ENCODE measurements around the gene SNF8. TPM values are rescaled to one million over a fixed set of nuclear protein-coding genes. Genes with fewer than 3 reads are reported as not detected.

Gene SNF8
- total RNA-seq, 1 donor from 2014 or later = 69.1 TPM

DNA sequence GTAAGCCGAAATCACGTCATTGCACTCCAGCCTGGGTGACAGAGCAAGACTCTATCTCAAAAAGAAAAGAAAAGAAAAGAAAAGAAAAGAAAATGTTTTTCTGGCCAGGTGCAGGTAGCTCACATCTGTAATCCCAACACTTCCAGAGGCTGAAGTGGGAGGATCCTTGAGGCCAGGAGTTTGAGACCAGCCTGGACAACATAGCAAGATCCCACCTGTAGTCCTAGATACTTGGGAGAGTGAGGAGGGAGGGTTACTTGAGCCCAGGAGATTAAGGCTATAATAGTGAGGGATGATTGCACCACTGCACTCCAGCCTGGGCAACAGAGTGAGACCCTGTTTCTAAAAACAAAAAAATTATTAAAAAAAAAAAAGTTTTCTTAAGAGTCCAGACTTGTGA, 54.6 kb downstream of the SNF8 start:
- DNase-seq = no peak

DNA sequence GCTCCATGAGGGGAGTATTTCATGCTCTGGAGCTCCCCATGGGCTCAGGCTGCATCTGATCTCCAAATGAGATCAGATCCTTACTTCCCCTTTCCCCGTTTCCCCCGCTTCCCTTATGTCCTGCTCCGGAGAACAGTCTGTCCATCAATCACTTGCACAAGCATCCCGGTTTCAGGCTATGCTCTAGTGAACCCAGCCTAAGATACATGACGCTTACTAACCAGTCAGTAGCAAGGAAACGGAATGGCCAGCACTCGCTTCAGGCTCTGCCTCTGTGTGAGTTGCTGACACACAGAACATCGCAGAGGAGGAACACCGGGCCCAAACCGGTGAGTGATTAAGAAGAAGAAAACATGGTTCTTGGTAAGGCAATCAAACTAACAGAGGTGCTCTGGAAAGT, 61.5 kb downstream of the SNF8 start:
- no peak for DNase-seq

DNA sequence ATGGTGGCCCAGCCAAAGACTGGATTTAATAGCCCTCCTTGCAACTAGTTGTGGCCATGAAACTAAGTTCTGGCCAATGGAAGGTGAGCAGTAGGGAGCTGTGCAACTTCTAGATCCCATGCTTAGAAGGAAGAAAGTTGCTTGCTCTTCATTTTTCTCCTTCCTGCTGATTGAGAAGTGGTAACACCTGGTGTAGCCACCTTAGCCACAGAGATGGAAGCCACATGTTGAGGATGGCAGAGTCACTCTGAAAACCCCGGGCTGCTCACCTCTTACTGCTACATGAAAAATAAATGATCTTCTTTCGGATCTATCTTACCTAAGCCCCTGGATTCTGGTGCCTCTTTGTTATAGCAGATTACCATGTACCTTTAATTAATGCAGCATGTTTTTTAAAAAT, 62.4 kb downstream of the SNF8 start:
- DNase-seq = no peak

Small RNAs within 50 kb of the gene (small RNA-seq; reads per million reads assigned to genes)
- gene AC068531.1 (ENCODE audit: low replicate concordance) (not detected), gene RF00263 (ENCODE audit: low replicate concordance) (not detected), gene RF01210 (ENCODE audit: low replicate concordance) (not detected), gene RNU1-42P (ENCODE audit: low replicate concordance) (not detected)

Other genes with a start within 250 kb of the SNF8 start
- not detected for gene PRAC1, start 222.3 kb downstream of the SNF8 start, total RNA-seq
- not detected for gene PRAC2, start 221.7 kb downstream of the SNF8 start, total RNA-seq
- gene HOXB13, start 216.1 kb downstream of the SNF8 start, total RNA-seq = not detected
- not detected for gene TTLL6, start 127.6 kb downstream of the SNF8 start, total RNA-seq
- gene CALCOCO2, start 113.8 kb downstream of the SNF8 start, total RNA-seq = 63.4 TPM
- gene ATP5MC1, start 52.1 kb downstream of the SNF8 start, total RNA-seq = 79.2 TPM
- gene UBE2Z, start 36.4 kb downstream of the SNF8 start, total RNA-seq = 46.8 TPM
- not detected for gene GIP, start 23.8 kb upstream of the SNF8 start, total RNA-seq
- gene IGF2BP1, start 52.5 kb upstream of the SNF8 start, total RNA-seq = 4.5 TPM
- under 0.01 TPM for gene B4GALNT2, start 187.9 kb upstream of the SNF8 start, total RNA-seq

Measured in tongue (tissue), 3 donors.